ENCODE measurements around the gene ADAD2. TPM values are rescaled to one million over a fixed set of nuclear protein-coding genes. Genes with fewer than 3 reads are reported as not detected.

Gene ADAD2
- total and polyA plus RNA-seq, 9 of the 15 experiments (the other 6 are each of a cell fraction or from before 2014, with no cell fraction given), result 0.07 TPM; not detected in 8

- TF ChIP-seq ZNF407 (IDR thresholded peaks at IDR 0.05; ENCODE audit: low read depth) (no peak), RBM17 (IDR thresholded peaks at IDR 0.05; ENCODE audit: borderline replicate concordance, low read depth, low read length) (no peak), YBX1 (IDR thresholded peaks at IDR 0.05) (no peak), POU5F1 (IDR thresholded peaks at IDR 0.05; ENCODE audit: borderline replicate concordance, low read depth, low read length, partially characterized antibody) (no peak), MYC (IDR thresholded peaks at IDR 0.05; ENCODE audit: low read depth, low read length) (peak; percentile 94), MYC (CRISPR knock-in tag; IDR thresholded peaks at IDR 0.05; ENCODE audit: borderline replicate concordance, low read depth) (no peak), HNRNPLL (IDR thresholded peaks at IDR 0.05; ENCODE audit: low read depth, low read length, poor library complexity, severe bottlenecking) (no peak), RNF2 (IDR thresholded peaks at IDR 0.05) (peak; percentile 32; the same call in 1 of the 2 replicates), ZNF431 (CRISPR knock-in tag; IDR thresholded peaks at IDR 0.05) (no peak), TRIM28 (IDR thresholded peaks at IDR 0.05) (no peak), TAL1 (IDR thresholded peaks at IDR 0.05) (no peak), DACH1 (IDR thresholded peaks at IDR 0.05; ENCODE audit: partially characterized antibody) (peak; percentile 6), PHF20 (IDR thresholded peaks at IDR 0.05; ENCODE audit: partially characterized antibody) (peak; percentile 95), ZBTB8A (IDR thresholded peaks at IDR 0.05; ENCODE audit: partially characterized antibody) (no peak), ZNF785 (CRISPR knock-in tag; IDR thresholded peaks at IDR 0.05) (no peak), SPI1 (IDR thresholded peaks at IDR 0.05; ENCODE audit: borderline replicate concordance, low read depth, low read length) (peak; percentile 69), DPF2 (IDR thresholded peaks at IDR 0.05) (0 out of 2 replicates have a peak, but pooled peaks have one; percentile 27), NFIC (IDR thresholded peaks at IDR 0.05) (peak; percentile 67), ZNF23 (CRISPR knock-in tag; IDR thresholded peaks at IDR 0.05) (no peak), SMAD4 (CRISPR knock-in tag; conservative IDR thresholded peaks at IDR 0.05) (no peak; the same call in 1 of the 2 replicates), PCBP1 (IDR thresholded peaks at IDR 0.05; ENCODE audit: low read depth, low read length, poor library complexity, severe bottlenecking) (peak; percentile 57)
- TF ChIP-seq, protein P1, sequence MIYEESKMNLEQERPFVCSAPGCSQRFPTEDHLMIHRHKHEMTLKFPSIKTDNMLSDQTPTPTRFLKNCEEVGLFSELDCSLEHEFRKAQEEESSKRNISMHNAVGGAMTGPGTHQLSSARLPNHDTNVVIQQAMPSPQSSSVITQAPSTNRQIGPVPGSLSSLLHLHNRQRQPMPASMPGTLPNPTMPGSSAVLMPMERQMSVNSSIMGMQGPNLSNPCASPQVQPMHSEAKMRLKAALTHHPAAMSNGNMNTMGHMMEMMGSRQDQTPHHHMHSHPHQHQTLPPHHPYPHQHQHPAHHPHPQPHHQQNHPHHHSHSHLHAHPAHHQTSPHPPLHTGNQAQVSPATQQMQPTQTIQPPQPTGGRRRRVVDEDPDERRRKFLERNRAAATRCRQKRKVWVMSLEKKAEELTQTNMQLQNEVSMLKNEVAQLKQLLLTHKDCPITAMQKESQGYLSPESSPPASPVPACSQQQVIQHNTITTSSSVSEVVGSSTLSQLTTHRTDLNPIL (CRISPR knock-in tag; IDR thresholded peaks at IDR 0.05), result no peak
Measured at GRCh38 chr16:84186685-84187437, 4.1 kb upstream of the ADAD2 start, which contains the start of gene TAF1C (continued).

Measured in K562 (cell line).